GM21367 (cell line): ENCODE results near the gene CAMK2B.

ENCODE experiments used
- ATAC-seq: cut with Tn5 transposase; IDR thresholded peaks from one replicate; pipeline ENCODE4 v1.9.1; 2021; ENCODE audit not compliant: unreplicated experiment

The CAMK2B gene

DNA sequence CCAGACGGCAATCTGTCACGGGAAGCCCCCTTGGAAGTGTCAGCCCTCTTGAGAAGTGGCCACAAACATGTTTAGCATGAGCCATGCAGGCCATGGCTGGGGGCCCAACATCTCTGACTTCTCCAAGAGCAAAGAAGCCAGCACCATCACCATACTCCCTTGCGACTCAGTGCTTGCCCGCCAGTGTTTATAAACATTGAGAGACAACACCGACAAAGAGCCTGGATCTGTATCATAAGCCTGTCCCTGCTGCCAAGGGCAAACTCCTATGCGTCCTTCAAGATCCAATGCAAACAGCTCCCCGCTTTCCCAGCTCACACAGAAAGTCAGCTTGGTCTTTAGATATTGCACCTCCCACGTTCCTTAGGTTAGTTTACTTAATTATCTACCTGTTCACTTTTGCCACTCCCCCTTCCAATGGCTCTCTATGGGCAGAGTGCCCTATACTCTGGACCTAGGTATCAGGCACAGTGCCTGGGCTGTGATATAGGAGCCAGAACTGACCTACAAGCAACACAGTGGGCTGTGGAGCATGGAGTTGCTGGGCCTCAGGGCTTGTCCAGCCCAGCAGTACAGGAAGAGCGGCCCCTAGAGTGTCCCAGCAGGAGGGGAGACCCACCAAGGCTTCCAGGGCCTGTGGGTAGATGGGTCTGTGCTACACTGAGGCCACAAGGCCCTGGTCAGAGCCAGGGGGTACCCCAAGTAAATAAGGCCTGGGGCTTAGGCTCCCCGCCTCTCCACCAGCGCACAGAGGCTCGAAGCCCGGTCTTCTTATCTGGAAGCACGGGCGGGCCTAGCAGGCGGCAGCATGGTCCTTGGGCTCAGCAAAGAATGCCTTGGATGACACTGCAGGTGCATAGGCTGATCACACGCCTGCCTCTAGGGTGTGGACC lies 37.7 kb downstream of the CAMK2B start:
- ATAC-seq: no peak

GRCh38 chr7:44286618-44287487 lies 38.5 kb downstream of the CAMK2B start:
- no peak for ATAC-seq

- ATAC-seq: no peak
Observed at GRCh38 chr7:44286182-44286617, 39.2 kb downstream of the CAMK2B start.

GRCh38 chr7:44285561-44285960 lies 39.8 kb downstream of the CAMK2B start:
- ATAC-seq: no peak

DNA sequence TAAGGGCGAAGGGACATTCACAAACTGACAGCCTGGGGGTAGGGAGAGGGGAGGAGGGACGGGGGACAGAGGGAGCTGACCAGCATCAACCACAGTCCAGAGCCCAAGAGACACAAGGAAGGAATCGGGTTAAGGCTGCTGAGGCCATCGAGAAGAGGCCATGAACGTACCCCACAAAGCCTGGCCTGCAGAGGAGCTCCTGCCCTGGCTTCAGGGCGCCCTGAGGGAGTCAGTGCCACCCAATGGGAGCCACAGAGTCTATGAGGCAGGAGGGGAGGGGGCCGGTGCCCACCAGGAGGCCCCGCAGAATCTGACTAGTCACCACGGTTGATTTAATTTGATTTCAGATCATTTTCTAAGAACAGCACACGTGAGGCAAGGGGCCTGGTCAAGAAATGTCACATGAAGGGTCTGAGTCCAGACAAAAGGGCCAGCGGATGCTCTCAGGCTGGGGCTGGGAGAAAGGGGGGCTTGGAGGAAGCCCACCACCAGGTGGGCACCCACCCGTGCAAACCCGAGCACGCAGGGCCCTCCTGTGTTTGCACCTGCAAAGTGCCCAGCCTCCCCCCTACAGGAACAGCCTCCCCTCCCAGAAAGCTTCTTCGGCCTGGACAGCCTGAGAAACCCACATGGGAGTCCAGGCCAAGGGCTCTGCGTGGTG lies 40.4 kb downstream of the CAMK2B start:
- no peak for ATAC-seq

DNA sequence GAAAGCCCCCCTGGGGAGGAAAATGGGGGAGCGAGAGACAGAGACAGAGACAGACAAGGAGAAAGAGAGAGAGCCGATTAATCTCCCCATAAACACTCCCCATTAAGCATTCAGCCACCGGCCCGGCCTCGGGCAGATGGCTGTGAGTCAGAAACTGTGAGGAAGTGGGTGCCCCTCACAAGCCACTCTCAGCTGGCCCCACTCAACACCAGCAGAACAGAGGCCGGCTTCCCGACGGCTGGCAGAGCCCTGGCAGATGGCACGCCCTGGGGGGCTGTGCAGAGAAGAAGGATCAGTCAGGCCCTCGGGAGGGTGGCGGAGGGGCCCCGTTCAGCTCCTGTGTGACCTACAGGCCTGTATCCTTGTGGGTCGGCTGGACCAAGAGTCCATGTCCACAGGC lies 41.2 kb downstream of the CAMK2B start:
- no peak for ATAC-seq

GRCh38 chr7:44283381-44284211 lies 41.8 kb downstream of the CAMK2B start:
- ATAC-seq: no peak

DNA sequence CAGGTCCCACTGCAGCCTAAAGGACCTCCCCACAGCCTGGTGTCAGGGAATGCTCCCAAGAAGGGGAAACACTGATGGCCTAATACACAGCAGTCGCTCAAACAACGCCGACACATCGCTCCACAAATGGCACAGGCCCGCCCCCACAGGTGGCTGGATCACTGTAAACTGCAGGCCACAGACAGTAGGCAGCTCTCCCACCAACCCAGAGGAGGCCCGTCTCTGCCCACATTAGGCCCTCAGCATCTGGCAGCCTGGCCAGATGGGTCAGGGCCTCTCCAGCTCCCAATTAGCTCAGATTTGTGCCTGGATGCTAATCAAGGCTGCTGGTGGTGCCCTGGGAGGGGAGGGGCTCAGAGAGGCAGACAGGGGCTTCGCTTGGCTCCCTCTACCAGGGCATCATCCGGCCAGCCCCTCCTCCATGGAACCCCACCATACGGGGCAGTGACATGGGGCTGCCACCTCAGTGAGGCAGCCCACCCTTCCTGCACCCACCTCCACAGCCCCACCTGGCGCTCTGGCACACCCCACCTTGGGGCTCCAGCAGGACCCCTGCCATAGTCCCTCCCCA lies 42.7 kb downstream of the CAMK2B start:
- ATAC-seq: no peak

GRCh38 chr7:44281811-44282600 lies 43.4 kb downstream of the CAMK2B start:
- no peak for ATAC-seq

DNA sequence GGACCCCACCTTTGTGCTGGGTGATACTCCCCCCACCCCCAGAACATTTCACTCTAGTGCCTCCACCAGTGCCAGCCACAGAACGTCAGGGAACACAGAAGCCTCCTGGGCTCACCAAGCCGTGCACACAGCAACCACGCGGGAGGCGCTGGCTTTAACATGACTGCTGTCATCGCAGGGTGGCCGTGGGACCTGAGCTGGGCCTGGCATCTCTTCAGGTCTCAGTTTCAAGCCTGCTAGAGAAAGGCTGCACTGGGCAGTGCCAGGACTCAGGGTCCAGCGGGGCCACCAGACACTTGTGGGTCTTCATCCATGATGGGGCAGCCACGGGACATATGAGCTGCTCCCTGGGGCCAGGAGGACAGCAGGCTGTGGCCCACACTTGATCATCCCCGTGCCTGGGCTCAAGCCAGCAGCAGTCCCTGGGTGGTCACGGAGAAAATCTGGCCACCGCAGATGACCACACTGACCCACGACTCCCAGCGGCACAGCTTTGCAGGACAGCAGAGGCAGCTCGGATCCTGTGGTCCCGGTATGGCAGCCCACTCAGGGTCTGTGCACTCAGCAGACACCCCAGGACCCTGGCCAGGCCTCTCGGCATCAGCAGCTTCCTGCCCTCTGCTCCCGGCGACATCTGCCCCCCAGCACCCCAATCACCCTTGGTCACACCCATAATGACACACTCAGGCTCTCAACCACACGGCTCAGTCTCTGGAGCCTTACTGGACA lies 44.2 kb downstream of the CAMK2B start:
- no peak for ATAC-seq

DNA sequence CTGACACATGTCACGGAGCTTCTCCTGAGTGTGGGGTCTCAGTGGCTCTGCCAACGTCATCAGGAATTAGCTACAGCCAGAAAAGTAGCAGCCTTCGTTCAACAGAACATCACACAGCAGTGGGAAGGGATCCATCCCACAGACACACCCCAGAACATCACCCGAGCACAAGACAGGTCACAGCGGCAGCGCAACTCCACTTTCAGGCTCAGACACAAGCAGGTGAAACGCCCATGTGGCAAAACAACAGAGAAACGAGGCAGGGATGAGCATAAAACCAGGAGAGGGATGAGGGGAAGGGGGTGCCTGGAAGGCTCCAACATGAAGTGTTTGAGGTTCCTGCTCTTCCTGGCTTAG lies 44.8 kb downstream of the CAMK2B start:
- no peak for ATAC-seq

DNA sequence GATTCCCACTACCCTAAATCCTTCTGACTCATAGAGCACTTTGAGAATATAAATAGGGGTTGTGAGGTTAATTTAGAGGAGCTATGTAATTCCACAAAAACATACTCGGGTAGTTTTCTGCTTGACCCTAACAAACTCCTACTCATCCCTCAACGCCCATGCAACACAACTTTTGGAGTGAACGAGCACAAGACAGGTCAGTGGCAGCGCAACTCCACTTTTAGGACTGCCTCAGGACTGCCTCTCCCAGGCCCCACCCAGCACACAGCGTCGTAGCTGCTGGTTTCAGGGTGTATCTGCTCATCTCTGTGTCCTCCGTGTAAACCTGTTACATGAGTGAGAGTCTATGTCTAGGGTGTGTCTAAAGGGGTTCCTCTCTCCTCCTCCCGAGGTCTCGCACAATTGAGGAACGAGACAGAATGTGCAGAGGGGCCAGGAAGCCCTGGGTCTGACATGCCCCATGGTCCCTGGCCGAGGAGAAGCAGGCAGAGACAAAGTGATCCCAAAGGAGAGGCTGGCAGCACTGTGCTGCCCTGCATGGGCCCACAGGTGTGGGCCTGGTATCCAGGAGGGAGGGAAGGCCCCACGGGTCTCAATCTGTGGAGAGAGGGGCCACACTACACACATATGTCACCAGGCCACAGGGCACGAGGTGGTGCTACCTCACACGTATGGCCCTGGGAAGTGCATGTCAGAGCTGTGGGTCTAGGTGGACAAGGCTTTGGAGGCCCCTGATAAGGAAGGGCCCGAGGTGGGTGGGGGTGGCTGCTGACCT lies 45.5 kb downstream of the CAMK2B start:
- ATAC-seq: no peak

GRCh38 chr7:44279286-44279685 lies 46.1 kb downstream of the CAMK2B start:
- no peak for ATAC-seq

DNA sequence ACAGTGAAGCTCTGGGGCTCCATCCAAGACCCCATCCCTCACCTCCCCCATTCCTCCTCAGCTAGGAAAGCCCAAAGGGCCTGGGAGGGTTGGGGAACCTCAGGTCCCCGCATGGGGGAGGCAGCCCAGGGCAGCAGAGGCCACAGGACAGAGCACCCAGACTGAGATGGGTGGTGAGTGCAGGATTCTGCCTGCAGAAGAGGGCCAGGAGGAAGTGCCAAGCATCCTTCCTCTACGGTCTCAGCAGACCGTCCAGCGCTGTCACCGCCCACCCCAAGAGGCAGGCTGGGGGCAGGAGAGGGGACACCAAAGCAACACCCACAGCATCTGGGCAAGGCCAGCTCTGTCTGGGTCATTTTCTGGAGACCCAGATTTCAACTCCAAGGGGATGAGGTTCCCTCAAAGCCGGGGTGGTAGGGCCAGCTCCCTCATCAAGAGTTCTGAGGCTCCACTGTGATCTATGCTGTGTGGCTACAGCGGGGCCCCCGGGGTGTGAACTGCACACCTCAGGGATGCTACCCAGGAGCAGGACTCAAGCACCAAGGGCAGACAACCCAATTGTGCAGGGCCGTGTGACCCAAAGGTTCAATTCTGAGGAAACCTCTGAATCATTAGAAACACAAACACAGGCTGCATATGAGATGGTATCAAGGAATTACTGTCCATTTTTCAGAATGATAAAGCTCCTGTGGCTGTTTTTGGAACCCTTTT lies 46.8 kb downstream of the CAMK2B start:
- no peak for ATAC-seq

DNA sequence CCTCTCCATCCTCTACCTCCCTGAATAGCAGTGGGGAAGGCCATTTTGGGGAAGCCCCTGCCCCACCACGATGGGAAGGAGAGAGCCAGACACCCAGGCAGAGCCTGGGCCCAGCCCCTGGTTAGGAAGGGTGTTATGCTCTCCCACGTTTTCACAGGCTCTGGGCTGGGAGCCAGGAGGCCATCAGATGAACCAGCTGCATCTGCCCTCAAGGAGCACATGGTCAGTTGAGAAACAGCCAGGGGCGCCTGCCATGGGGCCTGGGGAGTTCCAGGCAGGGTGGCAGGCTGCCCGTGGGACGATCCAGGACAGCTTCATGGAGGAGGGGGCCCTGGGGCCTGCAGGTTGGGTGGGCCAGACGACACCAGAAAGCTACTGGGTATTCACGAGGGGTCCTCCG lies 47.5 kb downstream of the CAMK2B start:
- ATAC-seq: no peak

- no peak for ATAC-seq
Observed at GRCh38 chr7:44277391-44277790, 48.0 kb downstream of the CAMK2B start.

DNA sequence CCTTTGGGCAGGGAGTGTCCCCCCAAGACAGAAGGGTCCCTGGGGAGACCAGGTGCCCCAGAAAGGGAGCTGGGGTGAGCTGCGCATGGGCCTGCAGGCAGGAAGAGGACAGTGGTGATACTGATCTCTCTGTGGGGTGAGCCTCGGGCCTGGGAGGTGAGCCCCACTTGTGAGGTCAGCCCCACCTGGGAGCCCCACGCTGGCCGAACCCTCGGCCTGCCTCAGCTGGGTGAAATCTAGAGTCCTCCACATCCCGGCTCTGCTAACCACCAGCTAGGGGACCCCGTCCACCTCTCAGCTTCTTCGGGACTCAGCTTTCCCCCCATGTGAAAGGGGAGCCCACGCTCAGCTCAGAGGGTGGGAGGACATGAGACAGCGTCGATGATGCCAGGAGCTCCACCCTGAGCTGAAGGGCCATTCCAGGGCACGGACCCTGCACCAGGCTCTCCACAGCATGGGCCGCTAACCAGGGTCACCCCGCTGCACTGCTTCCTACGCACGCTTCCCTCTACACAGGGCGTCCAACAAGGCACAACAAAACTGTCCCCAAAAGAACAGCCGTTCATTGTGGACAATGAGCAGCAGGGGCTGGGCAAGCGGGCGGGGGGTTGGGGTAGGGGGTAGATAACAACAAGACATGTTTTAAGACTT lies 48.7 kb downstream of the CAMK2B start:
- ATAC-seq: no peak
